Measurements from ENCODE around the gene PLA2G2E.
"Not testable (repeated sequence)": the region's sequence is repeated elsewhere in the genome, so short reads cannot be mapped to it uniquely, and the experiment has no call there.

Gene PLA2G2E

GRCh38 chr1:19880841-19881240, 42.6 kb downstream of the PLA2G2E start:
- not testable (repeated sequence) for DNase-seq

GRCh38 chr1:19879661-19880060, 43.8 kb downstream of the PLA2G2E start:
- DNase-seq, result no peak

GRCh38 chr1:19879227-19879626, 44.2 kb downstream of the PLA2G2E start:
- DNase-seq, result no peak

- DNase-seq, result no peak
Observed at GRCh38 chr1:19878637-19878985, 44.8 kb downstream of the PLA2G2E start.

- no peak for DNase-seq
Observed at GRCh38 chr1:19877821-19878636, 45.4 kb downstream of the PLA2G2E start.

- DNase-seq, result no peak
Observed at GRCh38 chr1:19877181-19877750, 46.2 kb downstream of the PLA2G2E start.

GRCh38 chr1:19872190-19872589, 51.2 kb downstream of the PLA2G2E start:
- DNase-seq, result peak in 1 of 2 experiments; percentile 29
